ENCODE measurements around the gene LGALS9.

The LGALS9 gene

GRCh38 chr17:27630607-27631410 lies at the start of gene LGALS9:
Gene LGALS9, plus strand, starts transcription at chr17:27631188. Its CDS starts 78 bp downstream, at chr17:27631266.
- DNase-seq, result peak; percentile 37

- DNase-seq, result no peak
Measured at GRCh38 chr17:27582696-27583095, 48.3 kb upstream of the LGALS9 start.

GRCh38 chr17:27585153-27585681 lies 45.8 kb upstream of the LGALS9 start:
- no peak for DNase-seq

- no peak for DNase-seq
Measured at GRCh38 chr17:27585792-27586191, 45.2 kb upstream of the LGALS9 start.

GRCh38 chr17:27586203-27586721 lies 44.7 kb upstream of the LGALS9 start:
- no peak for DNase-seq

GRCh38 chr17:27588354-27588753 lies 42.6 kb upstream of the LGALS9 start:
- DNase-seq, result no peak

- DNase-seq, result no peak
Measured at GRCh38 chr17:27590864-27591263, 40.1 kb upstream of the LGALS9 start.

GRCh38 chr17:27591986-27592385 lies 39.0 kb upstream of the LGALS9 start:
- no peak for DNase-seq

- no peak for DNase-seq
Measured at GRCh38 chr17:27593232-27593856, 37.6 kb upstream of the LGALS9 start.

- DNase-seq, result no peak
Measured at GRCh38 chr17:27593857-27594255, 37.1 kb upstream of the LGALS9 start.

GRCh38 chr17:27595208-27595607 lies 35.8 kb upstream of the LGALS9 start:
- no peak for DNase-seq

GRCh38 chr17:27596096-27596495 lies 34.9 kb upstream of the LGALS9 start:
- DNase-seq, result no peak

- DNase-seq, result no peak
Measured at GRCh38 chr17:27596566-27597187, 34.3 kb upstream of the LGALS9 start.

- no peak for DNase-seq
Measured at GRCh38 chr17:27597188-27597580, 33.8 kb upstream of the LGALS9 start.

- DNase-seq, result no peak
Measured at GRCh38 chr17:27597783-27598320, 33.1 kb upstream of the LGALS9 start.

GRCh38 chr17:27598337-27599050 lies 32.5 kb upstream of the LGALS9 start:
- DNase-seq, result no peak

GRCh38 chr17:27600471-27600870 lies 30.5 kb upstream of the LGALS9 start:
- no peak for DNase-seq

- peak; percentile 15 for DNase-seq
Measured at GRCh38 chr17:27601069-27601974, 29.7 kb upstream of the LGALS9 start.

GRCh38 chr17:27601975-27602302 lies 29.0 kb upstream of the LGALS9 start:
- no peak for DNase-seq

GRCh38 chr17:27602721-27603420 lies 28.1 kb upstream of the LGALS9 start:
- DNase-seq, result peak; percentile 66

GRCh38 chr17:27603421-27603770 lies 27.6 kb upstream of the LGALS9 start:
- no peak for DNase-seq
